HepG2 (cell line): ENCODE measurements around the gene SORBS2. TPM values are rescaled to one million over a fixed set of nuclear protein-coding genes. Genes with fewer than 3 reads are reported as not detected.

Experiments
- ARNT2 ChIP-seq: sonication (generic); formaldehyde crosslinking; IDR thresholded peaks from 2 replicates; pipeline ENCODE4 v1.8.0; 2022; ENCODE audit warnings: mild to moderate bottlenecking, low read depth, missing genetic modification reagents, moderate library complexity
- DR1 ChIP-seq: sonication (generic); formaldehyde crosslinking; IDR thresholded peaks from 2 replicates; pipeline ENCODE4 v1.8.0; 2021; ENCODE audit warnings: mild to moderate bottlenecking, missing genetic modification reagents, inconsistent platforms
- FOXK1 ChIP-seq: sonication (generic); formaldehyde crosslinking; IDR thresholded peaks from 2 replicates; pipeline ENCODE4 v1.4.0; 2020; ENCODE audit warnings: low read depth, missing genetic modification reagents, borderline replicate concordance
- MYNN ChIP-seq: sonication (generic); formaldehyde crosslinking; IDR thresholded peaks from 2 replicates; pipeline ENCODE4 v1.4.0; 2020; ENCODE audit warnings: mild to moderate bottlenecking, low read depth, missing genetic modification reagents
- RFX5 ChIP-seq: IDR thresholded peaks from 2 replicates; pipeline ENCODE4 v1.6.1; 2011; ENCODE audit warnings: low read depth, low read length, improper control_type of control experiment
- WIZ ChIP-seq: sonication (generic); formaldehyde crosslinking; IDR thresholded peaks from 2 replicates; pipeline ENCODE4 v1.5.1; 2020; ENCODE audit warnings: mild to moderate bottlenecking, missing genetic modification reagents
- ZNF292 ChIP-seq: sonication (generic); formaldehyde crosslinking; IDR thresholded peaks from 2 replicates; pipeline ENCODE4 v1.8.1; 2022; ENCODE audit warnings: mild to moderate bottlenecking, low read depth, missing genetic modification reagents, borderline replicate concordance
- ZNF484 ChIP-seq: sonication (generic); formaldehyde crosslinking; IDR thresholded peaks from 2 replicates; pipeline ENCODE4 v1.5.1; 2020; ENCODE audit warnings: mild to moderate bottlenecking, low read depth, missing genetic modification reagents, borderline replicate concordance
- ZNF503 ChIP-seq: sonication (generic); formaldehyde crosslinking; IDR thresholded peaks from 2 replicates; pipeline ENCODE4 v1.4.0; 2020; ENCODE audit warnings: missing genetic modification reagents
- ZNF652 ChIP-seq: IDR thresholded peaks from 2 replicates; pipeline ENCODE4 v1.6.1; 2016; ENCODE audit warnings: low read depth, borderline replicate concordance
- polyA plus RNA-seq, 8 experiments: library from polyadenylated mRNA; depleted of rRNA in 3 of 8; stranded (reverse) in 7 of 8; unstranded in 1 of 8; fragments of >200 nt; fragmentation: Illumina TruSeq in 4 of 8; extraction: Trizol in 4 of 8; gene quantifications; 2 replicates each; pipeline versions ENCODE4 v1.2.1 to v1.2.3, GENCODE V29; 2011 to 2016; ENCODE audit warnings: low read depth in 4 of 8, missing spikeins in 1 of 8, mixed read lengths in 1 of 8; ENCODE audit not compliant: insufficient read depth in 1 of 8
- total RNA-seq, 5 experiments: library from RNA; depleted of rRNA; stranded (reverse); fragments of >200 nt; fragmentation: Illumina TruSeq; extraction: Trizol; gene quantifications; 2 replicates each; pipeline ENCODE4 v1.2.3, GENCODE V29; 2016; ENCODE audit warnings: low read depth in 1 of 5
- TF ChIP-seq, protein P1 (sequence below): sonication (generic); formaldehyde crosslinking; IDR thresholded peaks from 2 replicates; pipeline ENCODE4 v1.4.0; 2020; ENCODE audit warnings: missing genetic modification reagents
- TF ChIP-seq, protein P2 (sequence below): sonication (generic); formaldehyde crosslinking; IDR thresholded peaks from 2 replicates; pipeline ENCODE4 v1.9.0; 2021; ENCODE audit warnings: mild to moderate bottlenecking, missing genetic modification reagents

SORBS2 gene
- total and polyA plus RNA-seq, 2 of the 13 experiments (the other 11 are each of a cell fraction or from before 2014, with no cell fraction given) = 25.0 to 80.5 TPM

DNA sequence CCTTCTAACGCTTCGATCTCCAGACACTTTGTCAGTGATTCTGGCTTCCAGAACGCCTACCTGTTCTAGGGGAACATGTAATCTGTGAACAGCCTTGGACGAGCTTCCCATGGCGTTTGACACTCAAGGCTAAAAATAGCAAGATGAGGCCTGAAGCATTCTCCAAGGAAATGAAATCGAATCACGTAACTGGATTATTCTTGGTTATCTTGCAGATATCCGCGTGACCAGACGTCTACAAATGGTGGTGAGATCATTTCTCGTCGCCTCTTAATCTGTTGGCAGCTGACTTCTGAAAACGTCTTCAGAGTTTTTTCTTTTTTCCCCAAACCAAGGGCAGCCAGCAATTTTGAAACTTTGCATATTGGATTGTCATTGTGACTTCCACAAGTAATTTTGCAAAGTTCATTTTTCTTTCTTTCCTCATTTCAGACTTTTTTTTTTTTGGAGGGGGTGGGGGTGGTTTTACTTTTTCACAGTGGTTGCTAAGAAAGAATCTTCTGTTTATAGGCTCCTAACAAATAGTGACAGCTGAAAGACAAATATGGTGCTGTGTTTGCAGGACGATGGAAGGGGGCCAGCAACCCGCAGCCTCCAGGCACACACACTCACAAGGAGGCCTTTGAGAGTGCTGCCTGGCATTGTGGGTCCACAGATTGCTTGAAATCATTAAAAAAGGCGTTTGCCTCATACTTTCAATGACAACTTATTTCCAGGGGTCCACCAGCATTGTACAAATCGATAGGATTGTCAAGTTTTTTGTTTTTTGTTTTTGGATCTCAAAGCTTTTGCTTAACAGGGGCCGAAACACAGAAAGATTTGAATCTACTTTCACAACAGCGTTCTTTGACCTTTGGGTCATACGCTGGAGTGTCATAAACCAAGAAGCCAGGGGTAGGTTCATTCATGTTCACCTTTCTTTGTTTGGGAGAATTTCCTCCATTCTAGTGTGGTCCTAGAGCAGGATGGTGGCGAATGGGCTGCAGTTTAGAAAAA lies 244.3 kb downstream of the SORBS2 start (continued):
- TF ChIP-seq ZNF503 = peak; percentile 31; the same call in 1 of the 2 replicates
- TF ChIP-seq ZNF484 (CRISPR knock-in tag) = no peak
- peak; percentile 51; the same call in 1 of the 2 replicates for TF ChIP-seq ZNF292 (CRISPR knock-in tag)
- TF ChIP-seq WIZ (CRISPR knock-in tag) = 0 out of 2 replicates have a peak, but pooled peaks have one; percentile 53
- TF ChIP-seq, protein P1, sequence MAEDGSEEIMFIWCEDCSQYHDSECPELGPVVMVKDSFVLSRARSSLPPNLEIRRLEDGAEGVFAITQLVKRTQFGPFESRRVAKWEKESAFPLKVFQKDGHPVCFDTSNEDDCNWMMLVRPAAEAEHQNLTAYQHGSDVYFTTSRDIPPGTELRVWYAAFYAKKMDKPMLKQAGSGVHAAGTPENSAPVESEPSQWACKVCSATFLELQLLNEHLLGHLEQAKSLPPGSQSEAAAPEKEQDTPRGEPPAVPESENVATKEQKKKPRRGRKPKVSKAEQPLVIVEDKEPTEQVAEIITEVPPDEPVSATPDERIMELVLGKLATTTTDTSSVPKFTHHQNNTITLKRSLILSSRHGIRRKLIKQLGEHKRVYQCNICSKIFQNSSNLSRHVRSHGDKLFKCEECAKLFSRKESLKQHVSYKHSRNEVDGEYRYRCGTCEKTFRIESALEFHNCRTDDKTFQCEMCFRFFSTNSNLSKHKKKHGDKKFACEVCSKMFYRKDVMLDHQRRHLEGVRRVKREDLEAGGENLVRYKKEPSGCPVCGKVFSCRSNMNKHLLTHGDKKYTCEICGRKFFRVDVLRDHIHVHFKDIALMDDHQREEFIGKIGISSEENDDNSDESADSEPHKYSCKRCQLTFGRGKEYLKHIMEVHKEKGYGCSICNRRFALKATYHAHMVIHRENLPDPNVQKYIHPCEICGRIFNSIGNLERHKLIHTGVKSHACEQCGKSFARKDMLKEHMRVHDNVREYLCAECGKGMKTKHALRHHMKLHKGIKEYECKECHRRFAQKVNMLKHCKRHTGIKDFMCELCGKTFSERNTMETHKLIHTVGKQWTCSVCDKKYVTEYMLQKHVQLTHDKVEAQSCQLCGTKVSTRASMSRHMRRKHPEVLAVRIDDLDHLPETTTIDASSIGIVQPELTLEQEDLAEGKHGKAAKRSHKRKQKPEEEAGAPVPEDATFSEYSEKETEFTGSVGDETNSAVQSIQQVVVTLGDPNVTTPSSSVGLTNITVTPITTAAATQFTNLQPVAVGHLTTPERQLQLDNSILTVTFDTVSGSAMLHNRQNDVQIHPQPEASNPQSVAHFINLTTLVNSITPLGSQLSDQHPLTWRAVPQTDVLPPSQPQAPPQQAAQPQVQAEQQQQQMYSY (CRISPR knock-in tag) = no peak
- no peak for TF ChIP-seq ZNF652
- no peak for TF ChIP-seq DR1 (CRISPR knock-in tag)
- TF ChIP-seq ARNT2 = no peak
- no peak for TF ChIP-seq MYNN (CRISPR knock-in tag)
- no peak for TF ChIP-seq RFX5
- TF ChIP-seq FOXK1 (CRISPR knock-in tag) = peak; percentile 62; the same call in 1 of the 2 replicates
- TF ChIP-seq, protein P2, sequence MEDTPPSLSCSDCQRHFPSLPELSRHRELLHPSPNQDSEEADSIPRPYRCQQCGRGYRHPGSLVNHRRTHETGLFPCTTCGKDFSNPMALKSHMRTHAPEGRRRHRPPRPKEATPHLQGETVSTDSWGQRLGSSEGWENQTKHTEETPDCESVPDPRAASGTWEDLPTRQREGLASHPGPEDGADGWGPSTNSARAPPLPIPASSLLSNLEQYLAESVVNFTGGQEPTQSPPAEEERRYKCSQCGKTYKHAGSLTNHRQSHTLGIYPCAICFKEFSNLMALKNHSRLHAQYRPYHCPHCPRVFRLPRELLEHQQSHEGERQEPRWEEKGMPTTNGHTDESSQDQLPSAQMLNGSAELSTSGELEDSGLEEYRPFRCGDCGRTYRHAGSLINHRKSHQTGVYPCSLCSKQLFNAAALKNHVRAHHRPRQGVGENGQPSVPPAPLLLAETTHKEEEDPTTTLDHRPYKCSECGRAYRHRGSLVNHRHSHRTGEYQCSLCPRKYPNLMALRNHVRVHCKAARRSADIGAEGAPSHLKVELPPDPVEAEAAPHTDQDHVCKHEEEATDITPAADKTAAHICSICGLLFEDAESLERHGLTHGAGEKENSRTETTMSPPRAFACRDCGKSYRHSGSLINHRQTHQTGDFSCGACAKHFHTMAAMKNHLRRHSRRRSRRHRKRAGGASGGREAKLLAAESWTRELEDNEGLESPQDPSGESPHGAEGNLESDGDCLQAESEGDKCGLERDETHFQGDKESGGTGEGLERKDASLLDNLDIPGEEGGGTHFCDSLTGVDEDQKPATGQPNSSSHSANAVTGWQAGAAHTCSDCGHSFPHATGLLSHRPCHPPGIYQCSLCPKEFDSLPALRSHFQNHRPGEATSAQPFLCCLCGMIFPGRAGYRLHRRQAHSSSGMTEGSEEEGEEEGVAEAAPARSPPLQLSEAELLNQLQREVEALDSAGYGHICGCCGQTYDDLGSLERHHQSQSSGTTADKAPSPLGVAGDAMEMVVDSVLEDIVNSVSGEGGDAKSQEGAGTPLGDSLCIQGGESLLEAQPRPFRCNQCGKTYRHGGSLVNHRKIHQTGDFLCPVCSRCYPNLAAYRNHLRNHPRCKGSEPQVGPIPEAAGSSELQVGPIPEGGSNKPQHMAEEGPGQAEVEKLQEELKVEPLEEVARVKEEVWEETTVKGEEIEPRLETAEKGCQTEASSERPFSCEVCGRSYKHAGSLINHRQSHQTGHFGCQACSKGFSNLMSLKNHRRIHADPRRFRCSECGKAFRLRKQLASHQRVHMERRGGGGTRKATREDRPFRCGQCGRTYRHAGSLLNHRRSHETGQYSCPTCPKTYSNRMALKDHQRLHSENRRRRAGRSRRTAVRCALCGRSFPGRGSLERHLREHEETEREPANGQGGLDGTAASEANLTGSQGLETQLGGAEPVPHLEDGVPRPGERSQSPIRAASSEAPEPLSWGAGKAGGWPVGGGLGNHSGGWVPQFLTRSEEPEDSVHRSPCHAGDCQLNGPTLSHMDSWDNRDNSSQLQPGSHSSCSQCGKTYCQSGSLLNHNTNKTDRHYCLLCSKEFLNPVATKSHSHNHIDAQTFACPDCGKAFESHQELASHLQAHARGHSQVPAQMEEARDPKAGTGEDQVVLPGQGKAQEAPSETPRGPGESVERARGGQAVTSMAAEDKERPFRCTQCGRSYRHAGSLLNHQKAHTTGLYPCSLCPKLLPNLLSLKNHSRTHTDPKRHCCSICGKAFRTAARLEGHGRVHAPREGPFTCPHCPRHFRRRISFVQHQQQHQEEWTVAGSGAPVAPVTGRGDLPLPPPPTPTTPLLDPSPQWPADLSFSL (CRISPR knock-in tag) = peak; percentile 87
